GM12872 (cell line): ENCODE measurements around the gene LMBR1.

Source experiments
- TF ChIP-seq, protein P1 (sequence below): IDR thresholded peaks from 3 replicates; pipeline ENCODE4 v1.5.1; 2011; ENCODE audit warnings: low read depth, mild to moderate bottlenecking, low read length, moderate library complexity; ENCODE audit not compliant: insufficient read depth

The LMBR1 gene

DNA sequence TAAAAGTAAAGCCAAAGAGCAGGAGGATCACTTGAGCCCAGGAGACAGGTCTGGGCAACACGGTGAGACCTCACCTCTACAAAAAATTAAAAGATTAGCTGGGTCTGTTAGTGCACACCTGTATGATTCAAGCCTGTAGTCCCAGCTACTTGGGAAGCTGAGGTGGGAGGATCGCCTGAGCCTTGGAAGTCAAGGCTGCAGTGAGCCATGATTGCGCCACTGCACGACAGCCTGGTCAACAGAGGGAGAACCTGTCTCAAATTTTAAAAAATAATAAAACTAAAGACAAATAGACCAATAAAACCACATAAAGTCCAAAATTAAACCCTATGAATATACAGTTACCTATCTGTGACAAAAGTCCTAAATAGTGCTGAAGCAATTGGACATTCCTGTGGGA lies 3.2 kb downstream of the LMBR1 start:
- TF ChIP-seq, protein P1, sequence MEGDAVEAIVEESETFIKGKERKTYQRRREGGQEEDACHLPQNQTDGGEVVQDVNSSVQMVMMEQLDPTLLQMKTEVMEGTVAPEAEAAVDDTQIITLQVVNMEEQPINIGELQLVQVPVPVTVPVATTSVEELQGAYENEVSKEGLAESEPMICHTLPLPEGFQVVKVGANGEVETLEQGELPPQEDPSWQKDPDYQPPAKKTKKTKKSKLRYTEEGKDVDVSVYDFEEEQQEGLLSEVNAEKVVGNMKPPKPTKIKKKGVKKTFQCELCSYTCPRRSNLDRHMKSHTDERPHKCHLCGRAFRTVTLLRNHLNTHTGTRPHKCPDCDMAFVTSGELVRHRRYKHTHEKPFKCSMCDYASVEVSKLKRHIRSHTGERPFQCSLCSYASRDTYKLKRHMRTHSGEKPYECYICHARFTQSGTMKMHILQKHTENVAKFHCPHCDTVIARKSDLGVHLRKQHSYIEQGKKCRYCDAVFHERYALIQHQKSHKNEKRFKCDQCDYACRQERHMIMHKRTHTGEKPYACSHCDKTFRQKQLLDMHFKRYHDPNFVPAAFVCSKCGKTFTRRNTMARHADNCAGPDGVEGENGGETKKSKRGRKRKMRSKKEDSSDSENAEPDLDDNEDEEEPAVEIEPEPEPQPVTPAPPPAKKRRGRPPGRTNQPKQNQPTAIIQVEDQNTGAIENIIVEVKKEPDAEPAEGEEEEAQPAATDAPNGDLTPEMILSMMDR = no peak

DNA sequence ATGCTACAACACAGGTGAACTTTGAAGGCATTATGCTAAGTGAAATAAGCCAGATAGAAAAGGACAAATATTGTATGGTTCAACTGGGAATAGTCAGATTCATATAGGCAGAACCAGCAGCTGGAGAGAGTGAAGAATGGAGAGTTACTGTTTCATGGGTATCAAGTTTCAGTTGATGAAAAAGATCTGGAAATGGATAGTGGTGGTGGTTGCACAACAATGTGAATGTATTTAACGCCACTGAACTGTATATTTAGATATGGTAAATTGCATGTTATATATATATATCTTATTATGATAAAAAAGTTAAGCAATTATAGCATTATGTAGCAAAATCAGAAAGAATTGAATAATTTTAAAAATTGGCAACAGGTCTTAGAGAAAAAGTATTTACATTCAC lies 3.9 kb downstream of the LMBR1 start:
- TF ChIP-seq, protein P1 = no peak

DNA sequence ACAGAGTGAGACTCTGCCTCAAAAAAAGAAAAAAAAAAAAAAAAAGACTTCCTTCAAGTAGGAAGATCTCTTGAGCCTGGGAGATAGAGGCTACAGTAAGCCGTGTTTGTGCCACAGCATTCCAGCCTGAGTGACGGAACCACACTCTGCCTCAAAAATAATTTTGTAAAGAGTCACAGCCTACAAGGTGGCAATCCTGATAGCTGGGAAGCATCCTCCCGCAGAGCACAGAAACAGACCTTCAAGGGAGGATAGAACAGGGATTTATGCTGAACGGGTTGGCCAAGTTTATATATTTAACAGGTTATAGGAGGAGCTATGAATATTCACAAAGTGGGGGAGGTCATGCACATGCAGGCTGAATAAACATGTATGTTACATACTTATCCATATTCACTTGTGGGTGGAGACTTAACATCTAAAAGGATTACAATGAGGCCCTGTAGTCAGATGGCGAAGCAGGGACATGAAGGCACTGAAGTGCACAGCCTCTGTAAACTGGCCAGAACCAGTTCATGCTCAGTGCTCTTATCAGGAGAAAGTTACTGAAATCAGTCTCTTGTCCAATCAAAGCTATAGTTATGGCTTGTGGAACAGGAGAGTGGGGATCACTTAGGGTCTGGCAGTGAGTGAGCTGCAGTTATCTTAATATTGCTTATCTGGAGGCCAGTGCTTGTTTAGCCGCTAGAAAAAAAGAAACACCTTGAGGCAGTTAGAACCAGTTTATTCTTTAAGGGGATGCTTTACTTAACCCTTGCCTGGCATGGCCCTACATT lies 6.8 kb downstream of the LMBR1 start:
- TF ChIP-seq, protein P1 = no peak

DNA sequence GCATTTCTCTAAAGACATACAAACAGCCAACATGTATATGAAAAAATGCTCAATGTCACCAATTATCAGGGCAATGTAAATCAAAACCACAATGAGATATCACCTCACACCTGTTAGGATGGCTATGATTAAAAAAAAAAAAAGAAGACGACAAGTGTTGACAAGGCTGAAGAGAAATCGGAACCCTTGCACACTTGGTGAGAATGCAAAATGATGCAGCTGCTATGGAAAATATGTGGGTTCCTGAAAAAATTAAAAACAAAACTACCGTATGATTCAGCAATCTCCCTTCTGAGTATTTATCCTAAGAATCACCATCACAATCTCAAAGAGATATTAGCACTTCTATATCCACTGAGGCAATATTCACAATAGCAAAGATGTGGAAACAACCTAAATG lies 11.3 kb downstream of the LMBR1 start:
- TF ChIP-seq, protein P1 = no peak

DNA sequence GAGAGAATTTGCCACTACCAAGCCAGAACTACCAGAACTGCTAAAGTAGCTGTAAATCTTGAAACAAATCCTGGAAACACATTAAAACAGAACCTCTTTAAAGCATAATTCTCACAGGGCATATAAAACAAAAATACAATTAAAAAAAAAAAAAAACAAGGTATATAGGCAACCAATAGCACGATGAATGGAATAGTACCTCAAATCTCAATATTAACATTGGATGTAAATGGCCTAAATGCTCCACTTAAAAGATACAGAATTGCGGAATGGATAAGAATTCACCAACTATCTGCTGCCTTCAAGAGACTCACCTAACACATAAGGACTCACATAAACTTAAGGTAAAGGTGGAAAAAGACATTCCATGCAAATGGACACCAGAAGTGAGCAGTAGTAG lies 17.2 kb downstream of the LMBR1 start:
- TF ChIP-seq, protein P1 = no peak

DNA sequence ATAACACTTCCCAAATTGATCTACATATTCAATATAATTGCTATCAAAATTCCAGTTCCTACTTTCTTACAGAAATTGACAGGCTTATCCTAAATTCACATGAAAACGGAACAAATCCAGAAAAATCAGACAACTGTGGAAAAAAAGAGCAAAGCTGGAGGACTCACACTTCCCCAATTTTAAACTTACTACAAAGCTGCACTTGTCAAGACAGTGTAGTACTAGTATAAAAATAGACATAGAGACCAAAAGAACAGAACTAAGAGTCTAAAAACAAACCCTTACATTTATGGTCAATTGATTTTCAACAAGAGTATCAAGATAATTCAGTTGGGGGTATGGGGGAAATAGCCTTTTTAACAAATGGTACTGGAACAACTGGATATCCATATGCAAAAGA lies 27.5 kb downstream of the LMBR1 start:
- TF ChIP-seq, protein P1 = no peak

DNA sequence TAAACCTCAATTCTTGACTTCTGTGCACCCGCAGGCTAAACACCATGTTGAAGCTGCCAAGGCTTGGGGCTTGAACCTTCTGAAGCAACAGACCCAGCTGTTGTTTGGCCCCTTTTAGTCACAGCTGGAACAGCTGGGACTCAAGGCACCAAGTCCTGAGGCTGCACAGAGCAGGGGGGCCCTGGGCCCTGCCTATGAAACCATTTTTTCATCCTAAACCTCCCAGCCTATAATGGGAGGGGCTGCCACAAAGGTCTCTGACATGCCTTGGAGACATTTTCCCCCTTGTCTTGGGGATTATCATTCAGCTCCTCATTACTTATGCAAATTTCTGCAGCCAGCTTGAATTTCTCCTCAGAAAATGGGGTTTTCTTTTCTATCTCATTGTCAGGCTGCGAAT lies 31.8 kb downstream of the LMBR1 start:
- TF ChIP-seq, protein P1 = no peak
